Cardiac ventricle fibroblast (primary cell): ENCODE results near the gene KAT8. TPM values are rescaled to one million over a fixed set of nuclear protein-coding genes. Genes with fewer than 3 reads are reported as not detected.

ENCODE experiments used
- total RNA-seq: library from RNA; depleted of rRNA; stranded (reverse); fragments of >200 nt; gene quantifications from 2 replicates; pipeline ENCODE4 v1.2.3, GENCODE V29; 2015

Gene KAT8
- 21.0 and 22.6 TPM in 2 replicates for total RNA-seq

GRCh38 chr16:31117384-31118222 is at the start of gene KAT8:
Gene KAT8, plus strand, starts transcription at chr16:31117664. Its CDS starts 18 bp downstream, at chr16:31117682.

GRCh38 chr16:31073970-31074813 is 43.3 kb upstream of the KAT8 start, which contains the start of the genes ZNF646 and ZNF668:
Gene ZNF646, plus strand, starts transcription at chr16:31074422. Its CDS starts 1,903 bp downstream, at chr16:31076325.
Gene ZNF668, minus strand, starts transcription at chr16:31074240. Its CDS starts 9,781 bp downstream, at chr16:31064459.

GRCh38 chr16:31088459-31089183 is 28.8 kb upstream of the KAT8 start, which contains the start of gene PRSS53:
Gene PRSS53, minus strand, starts transcription at chr16:31088943. Its CDS starts 134 bp downstream, at chr16:31088809.

GRCh38 chr16:31094424-31095120 is 22.9 kb upstream of the KAT8 start, which contains the start of gene VKORC1:
Gene VKORC1, minus strand, starts transcription at chr16:31094797. Its CDS starts 68 bp downstream, at chr16:31094729.

GRCh38 chr16:31108035-31108793 is 9.2 kb upstream of the KAT8 start, which contains the start of gene BCKDK:
Gene BCKDK, plus strand, starts transcription at chr16:31108386. Its CDS starts 838 bp downstream, at chr16:31109224.

GRCh38 chr16:31135535-31136286 is 18.2 kb downstream of the KAT8 start, which contains the start of gene PRSS8:
Gene PRSS8, minus strand, starts transcription at chr16:31135727. Its CDS starts 229 bp downstream, at chr16:31135498.

GRCh38 chr16:31149894-31150890 is 32.7 kb downstream of the KAT8 start, which contains the start of gene PRSS36:
Gene PRSS36, minus strand, starts transcription at chr16:31150066. Its CDS starts 31 bp downstream, at chr16:31150035.

GRCh38 chr16:31179747-31180459 is 62.4 kb downstream of the KAT8 start, which contains the start of gene FUS:
Gene FUS, plus strand, starts transcription at chr16:31180139. Its CDS starts 76 bp downstream, at chr16:31180215.

Other genes starting within 250 kb of the KAT8 start
- gene BCL7C, start 223.6 kb upstream of the KAT8 start, total RNA-seq: 29.7 and 36.9 TPM in 2 replicates
- 2.0 and 3.6 TPM in 2 replicates for gene CTF1, start 221.1 kb upstream of the KAT8 start, total RNA-seq
- 13.2 and 13.7 TPM in 2 replicates for gene FBXL19, start 194.1 kb upstream of the KAT8 start, total RNA-seq
- gene ORAI3, start 168.6 kb upstream of the KAT8 start, total RNA-seq: 45.4 and 48.9 TPM in 2 replicates
- gene SETD1A, start 159.9 kb upstream of the KAT8 start, total RNA-seq: 5.2 and 6.2 TPM in 2 replicates
- 11.1 and 11.7 TPM in 2 replicates for gene HSD3B7, start 132.5 kb upstream of the KAT8 start, total RNA-seq
- gene STX1B, start 107.0 kb upstream of the KAT8 start, total RNA-seq: 0.25 and 0.29 TPM in 2 replicates
- gene STX4, start 84.1 kb upstream of the KAT8 start, total RNA-seq: 19.0 and 25.1 TPM in 2 replicates
- gene ZNF668, start 43.4 kb upstream of the KAT8 start, total RNA-seq: 9.8 and 14.4 TPM in 2 replicates
- gene ZNF646, start 43.2 kb upstream of the KAT8 start, total RNA-seq: 8.0 and 10.5 TPM in 2 replicates
- 1.2 and 3.2 TPM in 2 replicates for gene PRSS53, start 28.7 kb upstream of the KAT8 start, total RNA-seq
- 309 and 356 TPM in 2 replicates for gene VKORC1, start 22.9 kb upstream of the KAT8 start, total RNA-seq
- 55.5 and 66.1 TPM in 2 replicates for gene BCKDK, start 9.3 kb upstream of the KAT8 start, total RNA-seq
- not detected in 2 replicates for gene PRSS8, start 18.1 kb downstream of the KAT8 start, total RNA-seq
- 0.20 TPM in 1 of 2 replicates, not detected in the other for gene PRSS36, start 32.4 kb downstream of the KAT8 start, total RNA-seq
- gene FUS, start 62.5 kb downstream of the KAT8 start, total RNA-seq: 27.4 and 29.6 TPM in 2 replicates
- 42.4 and 48.0 TPM in 2 replicates for gene PYCARD, start 85.1 kb downstream of the KAT8 start, total RNA-seq
- gene TRIM72, start 96.5 kb downstream of the KAT8 start, total RNA-seq: not detected in 2 replicates
- not detected in 2 replicates for gene PYDC1, start 99.5 kb downstream of the KAT8 start, total RNA-seq
- not detected in 2 replicates for gene ITGAM, start 142.3 kb downstream of the KAT8 start, total RNA-seq
- gene ITGAX, start 237.5 kb downstream of the KAT8 start, total RNA-seq: 0.12 TPM in 1 of 2 replicates, not detected in the other